ENCODE measurements around the gene IFI6. TPM values are rescaled to one million over a fixed set of nuclear protein-coding genes. Genes with fewer than 3 reads are reported as not detected.
A peak's percentile ranks its signal among the peaks of the same experiment; 100 is the strongest.

The IFI6 gene
- total RNA-seq, 1 experiment from 2014 or later: 14.8 TPM

- ATAC-seq: no peak
- TF ChIP-seq MAX (IDR thresholded peaks at IDR 0.05) (peak; percentile 30; the same call in 1 of the 2 replicates), POLR2A (IDR thresholded peaks at IDR 0.05; ENCODE audit: borderline replicate concordance, extremely low read depth, insufficient read depth, insufficient read length) (no peak), SRF (IDR thresholded peaks at IDR 0.05; ENCODE audit: low read depth) (peak; percentile 50; the same call in 1 of the 2 replicates), CTCF (IDR thresholded peaks at IDR 0.05 in 2 of 3, conservative IDR thresholded peaks at IDR 0.05 in 1 of 3; ENCODE audit: borderline replicate concordance in 1 of 3, insufficient read depth in 1 of 3, low read depth in 2 of 3, low read length in 2 of 3) (0 out of 6 replicates have a peak, but pooled peaks of 1 of the 3 experiments have one; percentile 13)
- intact Hi-C loops (cut with micrococcal nuclease): no loop called here
Observed at GRCh38 chr1:27656157-27656893, 15.7 kb downstream of the IFI6 start.

More at GRCh38 chr1:27656157-27656893, 15.7 kb downstream of the IFI6 start:
- H3K4me3 ChIP-seq (replicated peaks in 1 of 2; ENCODE audit: low read depth in 1 of 2, low read length in 2 of 2): no peak overlapping the region
- H3K27me3 ChIP-seq (ENCODE audit: insufficient read depth, low read length): no peaks in the 10 kb centered on the region
- H3K79me2 ChIP-seq (ENCODE audit: insufficient read depth, low read length): no peaks in the 10 kb centered on the region
- no peak overlapping the region for H3K27ac ChIP-seq (ENCODE audit: low read depth, low read length)
- H3K9me3 ChIP-seq (ENCODE audit: control insufficient read depth in 1 of 2, insufficient read depth in 1 of 2, low read depth in 1 of 2, low read length in 2 of 2): no peaks in the 10 kb centered on the region
- ChIA-PET RAD21 (ENCODE audit: low non-redundant PET in 1 of 2, low total read pairs in 2 of 2, uncharacterized antibody in 2 of 2, unreplicated experiment in 2 of 2) (no interaction called here), POLR2A (interaction anchor here (1.0 kb wide), 1 partner anchor 290 kb away, joined by 3 read pairs; the partner anchor contains the start of gene MAP3K6), CTCF (no interaction called here)
- peak overlapping the region; percentile 33; the same call in 1 of the 2 replicates for H3K4me2 ChIP-seq (ENCODE audit: low read length)
- no peak overlapping the region for H3K9ac ChIP-seq (ENCODE audit: low read length)
- H3K9me2 ChIP-seq (ENCODE audit: insufficient read depth): no peaks in the 10 kb centered on the region
- DNase-seq (ENCODE audit: low read depth, low spot score): no peak
- H2AFZ ChIP-seq (ENCODE audit: low read depth, low read length, poor library complexity, severe bottlenecking): no peak overlapping the region
- H3K4me1 ChIP-seq (ENCODE audit: control insufficient read depth in 1 of 2, insufficient read depth in 2 of 2, low read length in 2 of 2): peaks cover 20 to 58% of the 10 kb centered on the region in 2 experiments
- no peaks in the 10 kb centered on the region for H3K36me3 ChIP-seq (ENCODE audit: control insufficient read depth in 1 of 2, insufficient read depth in 2 of 2, low read length in 2 of 2)
- BruUV-seq (replicated peaks): no TSS peak
- no peaks in the 10 kb centered on the region for H4K20me1 ChIP-seq (ENCODE audit: insufficient read depth)

All from HCT116 (cell line).